Measurements from ENCODE around the gene ZNF74. TPM values are rescaled to one million over a fixed set of nuclear protein-coding genes. Genes with fewer than 3 reads are reported as not detected.

Gene ZNF74
- total and polyA plus RNA-seq, 10 of the 15 experiments (the other 5 are each of a cell fraction or from before 2014, with no cell fraction given), result 0.37 to 9.3 (median 5.1) TPM

DNA sequence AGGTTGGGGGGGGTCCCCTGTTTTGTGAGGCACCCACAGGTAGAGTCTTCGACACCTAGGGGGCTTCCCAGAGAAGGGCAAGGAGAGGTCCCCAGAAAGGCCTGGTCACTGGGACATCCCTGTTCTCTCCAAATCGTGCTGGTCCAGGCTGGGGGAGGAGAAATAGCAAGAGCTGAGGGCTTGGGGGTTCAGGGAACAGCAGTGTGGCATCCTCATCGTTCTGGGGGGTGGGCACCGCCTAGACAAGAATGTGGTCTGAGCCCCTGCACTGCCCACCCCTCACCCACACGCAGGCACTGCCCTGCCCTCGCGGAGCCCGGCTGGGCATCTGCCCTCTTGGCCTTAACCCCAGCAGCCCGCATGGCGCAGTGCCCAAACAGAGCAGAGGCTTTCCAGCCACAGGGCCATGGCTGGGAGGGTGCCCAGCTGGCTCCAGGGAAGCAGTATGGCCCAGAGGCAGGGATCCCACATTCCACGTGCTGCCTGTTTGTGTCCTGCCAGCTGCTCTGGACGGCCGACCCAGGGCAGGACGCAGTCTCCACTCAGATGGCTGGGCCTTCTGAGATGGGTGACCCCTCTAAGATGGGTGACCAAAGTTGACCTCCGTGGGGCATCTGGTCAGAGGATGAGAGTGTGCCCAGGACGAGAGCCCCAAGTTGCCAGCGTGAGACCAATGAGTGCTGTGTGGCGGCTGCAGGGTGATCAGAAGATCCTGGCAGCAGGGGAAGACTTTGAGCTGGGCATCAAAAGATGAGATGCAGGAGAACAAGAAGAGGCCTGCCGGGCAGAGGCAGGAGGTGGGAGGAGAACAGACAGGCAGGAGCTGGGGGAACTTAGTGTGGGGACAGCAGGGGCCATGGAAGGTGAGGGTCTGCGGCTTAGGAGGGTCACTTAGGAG lies 29.3 kb downstream of the ZNF74 start:
- in situ Hi-C loops (cut with MboI) (loop anchor here (5.0 kb wide), 2 partner anchors 34 to 69 kb away; no protein-coding TSS in a partner anchor), intact Hi-C loops (cut with micrococcal nuclease; ENCODE audit: unreplicated experiment) (no loop called here)
- FAIRE-seq (no peak), ATAC-seq (no peak), DNase-seq (ENCODE audit: low read depth, low spot score) (no peak)
- BruUV-seq (replicated peaks), result no TSS peak
- Histone ChIP-seq H2AFZ (ENCODE audit: control insufficient read depth, low read depth, low read length) (no peak overlapping the region), H3K27me3 (replicated peaks in 1 of 2; ENCODE audit: control insufficient read depth in 2 of 2, insufficient read depth in 2 of 2, low read length in 1 of 2) (peaks cover 0 to 9% of the 10 kb centered on the region in 2 experiments; a peak in 3 of 4 replicates), H3K4me2 (ENCODE audit: control insufficient read depth, insufficient read depth) (no peak overlapping the region), H3K36me3 (ENCODE audit: control insufficient read depth in 2 of 2, insufficient read depth in 2 of 2, low read length in 1 of 2) (no peaks in the 10 kb centered on the region), H3K9me3 (replicated peaks; ENCODE audit: control insufficient read depth, insufficient read depth, low read length) (no peaks in the 10 kb centered on the region; the same call in 2 of the 3 replicates), H3K4me3 (no peak overlapping the region), H3K4me1 (ENCODE audit: control insufficient read depth, insufficient read depth, low read length) (no peaks in the 10 kb centered on the region), H3K9ac (ENCODE audit: control insufficient read depth, insufficient read depth, low read length) (no peak overlapping the region), H3K79me2 (ENCODE audit: control insufficient read depth, insufficient read depth, low read length) (no peaks in the 10 kb centered on the region), H4K20me1 (ENCODE audit: control insufficient read depth, insufficient read depth) (no peaks in the 10 kb centered on the region), H3K27ac (ENCODE audit: control insufficient read depth, insufficient read depth) (no peak overlapping the region)
- ChIA-PET SMC1A (ENCODE audit: uncharacterized antibody, unreplicated experiment) (no interaction called here), CTCF (no interaction called here), RAD21 (ENCODE audit: unreplicated experiment) (no interaction called here), POLR2A (no interaction called here)
- 55% methylated on average over 20 of the region's 20 CpGs for WGBS (ENCODE audit: insufficient coverage, insufficient replicate concordance, low lambda C conversion rate, missing lambda C conversion rate)
- TF ChIP-seq SIN3A (IDR thresholded peaks at IDR 0.05; ENCODE audit: low read depth, low read length), result no peak
- no peak for TF ChIP-seq CBFB (IDR thresholded peaks at IDR 0.05; ENCODE audit: low read depth)
- TF ChIP-seq, protein P1, sequence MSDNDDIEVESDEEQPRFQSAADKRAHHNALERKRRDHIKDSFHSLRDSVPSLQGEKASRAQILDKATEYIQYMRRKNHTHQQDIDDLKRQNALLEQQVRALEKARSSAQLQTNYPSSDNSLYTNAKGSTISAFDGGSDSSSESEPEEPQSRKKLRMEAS (IDR thresholded peaks at IDR 0.05; ENCODE audit: low read depth, low read length), result no peak
- TF ChIP-seq CHD2 (IDR thresholded peaks at IDR 0.05; ENCODE audit: borderline replicate concordance, low read depth, low read length), result no peak
- TF ChIP-seq SPI1 (IDR thresholded peaks at IDR 0.05; ENCODE audit: borderline replicate concordance, insufficient read depth, low read depth, low read length), result no peak
- no peak for TF ChIP-seq E4F1 (IDR thresholded peaks at IDR 0.05; ENCODE audit: borderline replicate concordance, partially characterized antibody)
- TF ChIP-seq MEF2B (IDR thresholded peaks at IDR 0.05; ENCODE audit: partially characterized antibody, poor library complexity, severe bottlenecking), result no peak
- TF ChIP-seq GATAD2B (conservative IDR thresholded peaks at IDR 0.05; ENCODE audit: low read depth), result no peak
- TF ChIP-seq SKIL (IDR thresholded peaks at IDR 0.05; ENCODE audit: low read depth, poor library complexity, severe bottlenecking), result no peak
- no peak for TF ChIP-seq ELK1 (IDR thresholded peaks at IDR 0.05; ENCODE audit: low read depth, low read length)
- no peak for TF ChIP-seq IKZF2 (IDR thresholded peaks at IDR 0.05)
- TF ChIP-seq EZH2 (IDR thresholded peaks at IDR 0.05; ENCODE audit: borderline replicate concordance, control insufficient read depth, low read depth, low read length), result no peak
- no peak for TF ChIP-seq SP1 (IDR thresholded peaks at IDR 0.05; ENCODE audit: low read depth, low read length)
- TF ChIP-seq CREB1 (IDR thresholded peaks at IDR 0.05; ENCODE audit: low read depth), result no peak
- TF ChIP-seq IRF3 (IDR thresholded peaks at IDR 0.05), result no peak
